Activated CD8-positive, alpha-beta memory T cell treated with anti-CD3 and anti-CD28 coated beads for 24 hours (primary cell): ENCODE results near the gene DDX10.
"Not testable (repeated sequence)": the region's sequence is repeated elsewhere in the genome, so short reads cannot be mapped to it uniquely, and the experiment has no call there.

Experiments
- DNase-seq: peaks from one replicate; pipeline ENCODE4 v3.0.0-alpha.2; 2020

Gene DDX10

DNA sequence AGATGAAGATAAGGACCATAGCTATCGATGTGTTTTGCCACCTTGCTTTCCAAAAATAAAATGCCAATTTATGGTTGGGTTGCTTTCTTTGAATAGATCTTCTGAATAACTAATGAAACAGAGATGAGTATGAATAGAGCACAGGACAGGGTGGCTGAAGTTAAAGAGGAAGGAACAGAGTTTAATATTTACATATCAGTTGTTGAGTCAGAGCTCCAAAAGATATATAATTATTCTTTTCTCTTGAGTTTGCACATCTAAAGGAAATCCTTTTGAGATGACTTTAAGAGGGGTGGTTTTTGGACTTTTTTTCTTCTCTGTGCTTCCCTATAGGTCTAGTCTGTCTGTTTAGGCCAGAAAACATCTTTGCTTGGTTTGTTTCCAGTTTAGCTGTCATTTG is 115.2 kb downstream of the DDX10 start:
- no peak for DNase-seq

DNA sequence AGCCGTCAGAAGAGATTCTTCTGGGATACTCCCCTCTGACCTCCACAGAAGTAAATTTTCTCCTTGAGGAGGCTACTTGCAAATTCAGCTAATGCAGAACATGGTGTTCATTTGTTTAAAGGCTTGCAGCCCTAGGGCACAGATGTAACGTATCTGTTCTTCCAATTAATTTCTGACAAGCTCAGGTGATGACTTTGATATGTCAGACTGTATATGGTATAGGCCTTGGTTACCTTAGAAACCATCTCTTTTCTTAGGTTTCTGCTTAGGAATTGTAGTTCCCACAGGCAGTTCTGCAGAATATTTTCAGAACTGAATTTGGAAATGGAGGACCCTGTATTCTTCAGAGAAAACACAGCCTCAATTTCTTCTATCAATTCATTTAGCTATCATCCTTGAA is 117.1 kb downstream of the DDX10 start:
- DNase-seq = no peak

DNA sequence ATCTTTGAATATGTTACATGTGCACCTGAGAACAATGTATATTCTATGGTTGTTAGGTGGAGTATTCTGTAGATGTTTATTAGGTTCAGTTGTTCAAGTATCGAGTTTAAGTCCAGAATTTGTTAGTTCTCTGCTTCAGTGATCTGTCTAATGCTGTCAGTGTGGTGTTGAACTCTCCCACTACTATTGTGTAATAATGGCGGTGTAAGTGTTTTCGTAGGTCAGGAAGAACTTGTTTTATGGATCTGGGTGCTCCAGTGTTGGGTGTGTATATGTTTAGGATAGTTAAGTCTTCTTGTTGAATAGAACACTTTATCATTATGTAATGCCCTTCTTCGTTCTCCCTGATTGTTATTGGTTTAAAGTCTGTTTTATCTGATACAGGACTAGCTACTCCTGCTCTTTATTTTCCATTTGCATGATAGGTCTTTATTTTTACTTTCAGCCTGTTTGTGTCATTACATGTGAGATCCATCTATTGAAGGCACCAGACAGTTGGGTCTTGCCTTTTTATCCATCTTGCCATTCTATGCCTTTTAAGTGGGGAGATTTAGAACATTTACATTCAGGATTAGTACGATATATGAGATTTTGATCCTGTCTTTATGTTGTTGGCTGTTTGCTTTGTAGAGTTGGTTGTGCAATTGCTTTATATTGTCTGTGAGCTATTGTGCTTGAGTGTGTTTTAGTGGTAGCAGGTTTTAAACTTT is 121.6 kb downstream of the DDX10 start:
- DNase-seq = no peak

DNA sequence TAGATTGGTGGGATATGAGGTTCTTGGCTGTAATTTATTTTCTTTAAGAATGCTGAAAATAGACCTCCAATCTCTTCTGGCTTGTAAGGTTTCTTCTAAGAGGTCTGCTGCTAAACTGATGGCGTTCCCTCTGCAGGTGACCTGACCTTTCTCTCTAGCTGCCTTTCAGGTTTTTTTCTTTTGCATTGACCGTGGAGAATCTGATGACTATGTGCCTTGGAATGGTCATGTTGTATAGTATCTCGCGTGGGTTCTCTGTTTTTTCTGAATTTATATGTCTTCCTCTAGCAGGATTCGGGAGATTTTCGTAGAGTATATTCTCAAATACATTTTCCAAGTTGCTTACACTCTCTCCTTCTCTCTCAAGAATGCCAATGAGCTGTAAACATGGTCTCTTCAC is 122.2 kb downstream of the DDX10 start:
- DNase-seq = no peak

DNA sequence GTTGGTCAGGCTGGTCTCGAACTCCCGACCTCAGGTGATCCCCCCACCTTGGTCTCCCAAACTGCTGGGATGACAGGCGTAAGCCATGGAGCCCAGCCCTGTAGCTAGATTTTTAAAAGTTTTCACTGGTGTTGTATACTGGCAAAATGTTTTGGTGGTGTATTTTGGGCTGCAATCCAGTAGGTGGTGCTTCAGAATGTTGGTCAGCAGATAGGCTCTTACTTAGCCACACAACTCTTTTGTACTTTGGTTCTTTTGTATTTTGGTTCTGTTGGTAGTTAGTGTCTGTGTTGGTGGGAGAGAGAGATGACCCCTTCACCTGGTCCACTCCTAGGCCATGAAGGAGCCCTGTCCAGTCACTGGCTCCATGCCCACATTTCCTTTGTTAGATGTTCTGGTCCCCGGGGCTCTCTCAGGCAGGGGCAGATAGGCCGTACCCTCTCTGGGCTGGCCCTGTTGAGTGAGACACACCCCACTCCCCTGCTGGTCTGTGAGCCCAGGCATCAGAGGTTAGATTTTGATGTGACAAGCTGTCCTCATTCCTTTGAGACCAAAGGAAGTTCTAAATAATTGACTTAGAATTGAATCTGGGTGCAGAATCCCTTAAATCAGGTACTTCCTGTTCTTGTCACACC is 123.8 kb downstream of the DDX10 start:
- no peak for DNase-seq

DNA sequence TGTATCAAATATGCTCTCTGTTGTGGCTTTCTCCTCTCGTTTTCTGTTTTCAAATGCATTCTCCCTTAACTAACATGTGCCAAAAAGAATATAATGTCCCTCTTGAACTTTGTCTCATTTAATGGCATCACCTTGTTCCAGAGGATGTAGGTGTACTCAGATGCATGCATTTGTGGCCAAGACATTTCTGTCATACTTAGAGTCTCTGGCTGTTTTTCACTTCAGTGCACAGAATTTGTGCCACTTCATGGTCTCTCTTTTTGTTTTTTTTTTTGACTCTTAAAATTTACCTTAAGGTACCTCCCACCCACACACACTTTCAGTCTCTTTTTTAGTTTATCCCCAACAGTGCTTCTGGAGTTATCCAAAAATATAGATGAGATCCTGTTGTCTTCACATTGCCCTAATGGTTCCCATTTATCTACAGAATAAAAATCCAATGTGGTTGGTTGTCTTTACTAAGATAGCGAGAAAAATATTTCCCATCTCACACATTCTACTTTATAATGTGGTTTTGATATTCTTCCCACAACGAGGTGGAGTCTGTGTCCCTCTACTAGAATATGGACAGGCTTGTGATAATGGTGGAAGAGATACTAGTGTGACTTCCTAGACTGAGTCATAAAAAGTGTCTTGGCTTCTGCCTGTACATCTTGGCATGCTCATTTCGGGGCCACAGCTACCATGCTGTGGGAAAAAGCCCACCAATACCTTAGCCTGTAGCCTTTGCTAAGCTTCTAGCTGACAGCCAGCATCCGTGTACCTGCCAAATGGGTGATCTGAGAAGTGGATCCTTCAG is 125.8 kb downstream of the DDX10 start:
- DNase-seq = no peak

DNA sequence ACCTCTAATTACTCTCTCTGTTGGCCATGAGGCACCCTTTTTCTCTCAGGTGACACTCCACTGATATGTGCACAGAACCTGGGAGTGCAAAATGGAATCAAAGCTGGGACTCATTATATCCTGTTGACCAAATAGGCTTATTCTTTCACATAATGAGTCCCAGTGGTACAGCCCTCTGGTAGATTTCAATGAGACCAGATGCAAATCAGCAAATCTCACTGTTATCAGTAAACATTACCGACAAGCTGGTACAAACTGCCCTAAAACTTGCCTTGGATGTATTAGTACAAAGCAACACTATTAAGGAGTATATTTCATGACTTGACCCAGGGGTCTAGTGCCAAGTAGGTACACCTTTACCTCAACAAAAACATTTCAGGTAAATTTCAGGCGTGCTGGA is 128.3 kb downstream of the DDX10 start:
- DNase-seq = no peak

DNA sequence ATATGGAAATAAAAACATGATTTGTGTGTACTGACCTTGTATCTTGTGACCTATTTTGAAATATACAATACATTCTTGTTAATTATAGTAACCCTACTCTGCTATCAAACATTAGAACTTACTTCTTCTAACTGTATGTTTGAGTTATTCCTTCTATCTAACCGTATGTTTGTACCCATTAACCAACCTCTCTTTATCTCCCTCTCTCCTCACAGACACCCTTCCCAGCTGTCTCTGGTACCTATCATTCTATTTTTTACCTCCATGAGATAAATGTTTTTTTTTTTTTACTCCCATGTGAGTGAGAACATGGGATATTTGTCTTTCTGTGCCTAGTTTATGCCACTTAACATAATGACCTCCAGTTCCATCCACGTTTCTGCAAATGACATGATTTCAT is 128.7 kb downstream of the DDX10 start:
- no peak for DNase-seq

DNA sequence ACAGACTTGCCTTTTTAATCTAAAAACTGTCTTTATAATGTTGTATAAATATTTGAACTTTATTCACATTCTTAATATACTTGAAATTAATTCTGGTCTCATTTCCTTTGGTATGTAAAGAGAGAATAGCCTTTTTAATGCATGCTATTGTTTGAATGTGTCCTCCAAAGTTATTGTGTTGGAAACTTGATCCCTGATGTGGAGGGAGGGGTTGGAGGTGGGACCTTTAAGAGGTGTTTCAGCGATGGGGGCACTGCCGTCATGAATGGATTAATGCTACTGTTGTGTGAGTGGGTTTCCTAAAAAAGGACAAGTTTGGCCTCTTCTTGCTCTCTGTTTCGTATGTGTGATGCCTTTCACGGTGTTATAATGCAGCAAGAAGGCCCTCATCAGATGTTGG is 131.7 kb downstream of the DDX10 start:
- no peak for DNase-seq

DNA sequence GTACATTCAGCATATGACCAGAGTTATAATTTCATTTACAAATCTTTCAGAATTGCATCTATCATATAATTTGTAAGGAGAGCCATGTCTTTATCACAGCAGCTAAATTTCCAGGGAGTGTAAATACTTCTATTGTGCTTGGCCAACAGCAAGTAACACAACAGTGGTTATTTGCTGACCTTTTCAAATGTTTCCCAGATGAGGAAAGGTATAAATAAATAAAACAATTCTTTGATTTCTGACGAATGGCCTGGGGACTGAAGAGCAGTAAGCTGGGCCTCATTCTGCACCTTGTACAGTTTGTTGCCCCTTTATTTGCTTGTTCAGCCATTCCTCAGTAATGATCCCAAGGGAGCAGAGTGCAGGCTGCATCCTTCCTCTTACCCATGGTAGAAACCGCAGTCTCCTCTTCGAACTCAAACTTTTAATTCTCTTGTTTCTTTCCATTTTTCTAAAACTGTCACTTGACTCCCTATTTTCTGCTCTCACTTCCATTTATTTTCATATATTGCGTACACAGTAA is 132.8 kb downstream of the DDX10 start:
- DNase-seq = no peak

DNA sequence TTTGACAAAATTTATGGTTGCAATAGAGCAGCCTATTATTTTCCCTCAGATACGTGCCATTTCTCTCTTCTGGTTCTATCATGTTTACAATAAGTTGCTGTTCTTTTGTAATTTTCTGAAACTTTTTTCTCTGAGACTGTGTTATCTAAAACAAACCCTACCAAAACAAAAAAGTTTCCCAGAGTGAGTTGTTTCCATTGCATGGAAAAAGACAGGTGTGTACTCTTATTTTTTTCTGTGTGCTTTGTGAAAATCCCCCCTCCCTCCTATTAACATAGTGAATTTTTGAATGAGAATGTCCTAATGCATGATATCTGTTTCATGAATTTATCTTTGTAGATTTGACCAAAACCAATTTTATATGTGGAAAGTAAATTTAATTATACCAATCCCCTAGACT is 137.6 kb downstream of the DDX10 start:
- no peak for DNase-seq

DNA sequence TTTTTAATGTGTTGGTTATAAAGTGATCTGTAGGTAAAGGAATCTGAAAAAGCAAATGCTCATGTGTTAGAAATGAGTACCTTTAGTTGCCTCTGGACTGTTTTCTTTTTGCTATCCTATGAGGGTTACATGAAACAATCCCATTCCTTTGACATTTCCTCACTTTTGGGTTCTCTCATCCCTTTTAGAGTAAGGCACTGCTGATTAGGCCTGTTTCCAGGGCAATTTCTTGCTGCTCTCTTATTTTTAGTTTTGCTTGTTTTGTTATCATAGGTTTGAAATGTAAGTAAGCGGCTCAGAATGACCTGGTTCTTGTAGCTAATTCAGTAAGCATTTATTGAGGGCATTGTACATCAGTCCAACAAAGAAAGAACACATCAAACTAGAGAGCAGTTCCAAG is 138.9 kb downstream of the DDX10 start:
- DNase-seq = no peak

DNA sequence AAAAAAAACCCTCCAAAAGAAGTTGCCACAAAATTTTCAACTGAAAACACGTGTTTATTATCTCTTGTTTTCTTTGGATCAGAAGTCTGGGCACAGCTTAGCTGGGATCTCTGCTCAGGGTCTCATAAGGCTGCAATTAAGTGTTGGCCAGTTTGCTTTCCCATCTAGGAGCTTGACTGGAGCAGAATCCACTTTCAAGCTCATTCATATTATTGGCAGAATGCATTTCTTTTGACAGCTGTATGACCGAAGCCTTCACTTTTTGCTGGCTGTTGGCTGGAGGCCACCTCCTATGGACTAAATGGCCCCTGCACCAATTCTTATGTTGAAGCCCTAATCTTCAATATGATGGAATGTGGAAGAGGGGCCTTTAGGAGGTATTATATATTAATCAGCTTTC is 139.6 kb downstream of the DDX10 start:
- DNase-seq = no peak

DNA sequence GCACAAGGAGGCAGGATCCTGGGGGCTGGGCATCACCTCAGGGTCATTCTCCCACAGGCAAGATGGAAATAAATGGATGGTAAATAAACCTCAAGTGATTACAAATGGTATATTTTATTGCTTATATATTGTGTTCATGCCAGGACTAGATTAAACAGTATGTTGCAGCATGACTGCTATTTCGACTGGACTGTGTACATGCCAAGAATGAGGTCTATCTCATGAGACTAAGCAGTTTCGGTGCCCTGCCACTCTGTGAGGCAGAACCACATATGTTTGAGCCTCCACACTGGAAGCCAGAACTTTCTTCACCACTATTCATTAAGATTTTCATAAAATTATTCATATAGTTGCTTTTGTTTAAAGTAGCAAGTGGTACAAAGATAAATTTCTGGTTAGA is 140.2 kb downstream of the DDX10 start:
- DNase-seq = no peak

DNA sequence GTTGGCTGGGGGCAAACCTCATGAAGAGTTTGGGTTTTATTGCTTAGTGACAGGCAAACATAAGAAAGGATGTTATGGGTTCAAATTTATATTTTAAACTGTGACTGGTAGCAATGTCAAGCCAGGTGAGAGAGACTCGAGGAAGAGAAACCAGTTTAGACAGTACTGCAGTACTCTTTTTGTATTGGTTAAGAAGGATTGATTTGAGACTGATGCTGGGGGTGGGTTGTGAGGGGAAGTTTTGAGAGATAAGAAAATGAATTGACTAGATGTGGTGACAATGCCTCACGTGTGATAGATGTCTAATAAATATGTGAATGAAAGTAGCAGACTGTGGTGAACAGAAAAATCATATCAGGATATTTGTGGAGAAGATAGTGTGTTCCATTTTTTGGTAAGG is 142.4 kb downstream of the DDX10 start:
- no peak for DNase-seq

DNA sequence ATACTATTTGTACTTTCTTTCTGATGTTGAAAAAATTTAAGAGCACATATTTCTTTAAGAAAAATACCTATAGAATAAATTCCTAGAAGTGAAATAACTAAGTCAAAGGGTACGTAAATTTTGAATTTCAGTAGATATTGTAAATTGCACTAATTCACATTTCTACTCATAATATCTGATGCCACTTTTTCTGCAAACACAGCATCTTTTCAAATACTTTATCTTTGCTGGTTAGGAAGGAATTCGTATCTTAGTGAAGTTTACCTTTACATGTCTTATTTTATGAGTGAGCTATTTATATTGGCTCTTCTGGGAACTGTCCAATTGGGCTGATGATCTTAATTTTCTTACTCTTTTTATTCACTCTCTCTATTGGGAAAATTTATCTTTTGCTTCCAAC is 148.2 kb downstream of the DDX10 start:
- no peak for DNase-seq

DNA sequence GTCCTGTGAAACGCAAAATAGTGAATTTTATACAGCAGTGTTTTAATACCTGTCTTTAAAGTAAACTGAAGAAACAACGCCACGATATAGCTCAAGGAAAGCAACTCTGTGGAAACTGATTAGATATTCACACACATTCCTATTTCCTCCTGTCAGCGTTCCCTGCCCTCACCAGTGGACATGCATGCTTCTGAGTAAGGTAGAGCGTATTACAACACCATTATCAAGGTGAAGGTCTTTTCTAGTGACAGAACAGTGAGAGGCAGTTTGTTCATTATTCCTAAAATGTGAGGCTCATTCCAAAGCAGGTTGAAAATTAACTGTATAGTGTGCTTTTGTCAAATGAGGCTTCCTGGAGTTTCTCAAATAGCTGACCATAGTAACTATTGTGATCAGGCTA is 153.1 kb downstream of the DDX10 start:
- DNase-seq = no peak

DNA sequence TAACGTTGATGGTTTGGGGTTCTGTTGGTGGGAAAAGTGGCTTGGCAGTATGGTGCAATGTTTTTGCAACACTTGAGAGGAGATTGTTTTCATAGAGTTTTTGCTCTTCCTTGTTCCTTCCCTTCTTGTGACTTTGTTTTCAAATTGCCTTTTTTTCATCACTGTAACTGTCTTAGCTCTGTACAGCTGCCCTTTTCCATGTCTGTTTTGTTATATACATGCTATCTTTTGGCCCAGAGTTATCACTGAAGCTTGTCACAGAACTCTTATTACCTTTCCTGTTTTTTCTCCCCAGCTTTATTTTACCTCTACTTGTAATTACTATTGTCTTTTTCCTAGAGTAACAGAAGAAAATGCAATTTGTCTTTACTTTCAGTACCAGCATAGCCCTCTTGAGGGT is 154.1 kb downstream of the DDX10 start:
- no peak for DNase-seq

DNA sequence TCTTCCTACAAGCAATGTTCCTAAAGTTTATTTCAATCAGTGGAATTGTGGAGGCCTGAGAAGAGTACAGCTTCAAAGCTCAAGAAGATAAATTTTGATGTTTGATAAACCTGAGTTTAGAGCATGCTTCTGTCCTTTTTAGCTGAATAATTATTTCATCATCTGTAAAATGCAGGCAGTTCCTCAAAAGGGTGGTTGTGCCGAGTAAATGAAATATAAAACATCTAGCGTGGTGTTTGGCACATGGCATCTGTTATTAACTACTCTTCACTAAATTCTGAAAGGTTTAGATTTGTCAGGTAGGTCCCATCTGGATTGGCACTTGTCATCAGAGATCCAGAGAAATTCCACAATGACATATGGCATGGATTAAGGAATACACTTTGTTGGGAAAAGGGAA is 155.1 kb downstream of the DDX10 start:
- no peak for DNase-seq

DNA sequence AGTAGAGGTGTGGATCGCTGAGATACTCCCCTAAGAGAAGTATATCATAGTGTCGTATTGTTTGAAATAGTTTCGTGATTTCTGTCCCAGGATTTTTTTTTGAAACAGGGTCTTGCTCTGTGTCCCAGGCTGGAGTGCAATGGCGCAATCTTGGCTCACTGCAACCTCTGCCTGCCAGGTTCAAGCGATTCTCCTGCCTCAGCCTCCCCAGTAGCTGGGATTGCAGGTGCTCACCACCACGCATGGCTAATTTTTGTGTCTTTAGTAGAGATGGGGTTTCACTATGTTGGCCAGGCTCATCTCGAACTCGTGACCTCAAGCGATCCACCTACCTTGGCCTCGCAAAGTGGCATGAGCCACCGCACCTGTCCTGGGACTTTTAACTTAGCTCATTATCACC is 159.1 kb downstream of the DDX10 start:
- not testable (repeated sequence) for DNase-seq

DNA sequence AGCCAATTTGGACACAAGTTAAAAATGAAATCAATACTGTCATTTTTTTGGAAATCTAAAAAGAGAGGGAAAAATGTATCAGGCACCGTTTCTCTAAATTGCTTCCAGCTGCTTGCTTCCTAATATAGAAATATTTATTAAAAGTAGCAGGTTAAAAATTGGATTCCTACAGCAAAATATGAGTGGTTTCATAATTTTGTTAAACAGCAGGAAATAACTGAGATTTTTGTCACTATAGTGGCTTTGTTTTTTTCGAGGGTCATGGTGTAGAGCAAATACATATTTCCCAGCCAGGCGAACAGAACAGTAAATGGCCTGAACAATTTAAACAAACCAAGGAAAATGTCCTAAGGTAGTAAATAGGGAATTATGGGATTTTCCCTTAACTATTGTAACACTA is 159.7 kb downstream of the DDX10 start:
- DNase-seq = no peak

DNA sequence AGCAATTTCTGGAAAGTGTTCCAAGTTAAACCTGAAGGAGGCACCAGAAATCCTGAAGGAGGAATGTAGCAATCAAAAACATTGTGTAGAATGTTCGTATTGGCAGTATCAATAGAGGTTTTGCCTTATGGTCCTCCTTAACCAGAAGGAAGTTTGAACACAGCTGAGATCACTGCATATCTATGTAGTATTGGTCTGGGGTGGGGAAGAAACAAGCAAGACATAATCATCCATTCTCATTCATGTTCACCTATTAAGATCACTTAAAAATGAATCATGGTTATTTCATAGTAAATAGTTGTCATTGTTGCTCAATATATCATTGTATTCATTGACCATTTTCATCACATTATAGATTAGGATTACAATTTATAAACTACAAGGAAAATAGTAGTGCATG is 160.5 kb downstream of the DDX10 start:
- DNase-seq = no peak

DNA sequence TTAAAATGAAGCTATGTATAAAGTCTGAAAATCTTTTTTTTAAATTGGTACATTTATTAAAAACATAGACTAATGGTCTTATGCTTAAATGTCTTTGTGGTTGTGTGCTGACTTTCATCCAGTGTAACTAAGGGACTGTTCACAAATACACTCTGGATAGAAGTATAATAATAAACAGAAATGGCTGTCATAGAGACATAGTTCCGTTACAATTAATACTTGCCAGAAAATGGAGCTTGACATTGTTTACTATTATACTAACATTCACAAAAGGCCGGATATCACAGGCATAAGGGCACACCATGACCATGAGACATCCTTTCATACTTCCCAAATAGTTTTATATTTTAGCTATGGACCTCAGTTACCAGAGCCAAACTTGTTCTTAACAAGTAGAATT is 161.3 kb downstream of the DDX10 start:
- DNase-seq = no peak

DNA sequence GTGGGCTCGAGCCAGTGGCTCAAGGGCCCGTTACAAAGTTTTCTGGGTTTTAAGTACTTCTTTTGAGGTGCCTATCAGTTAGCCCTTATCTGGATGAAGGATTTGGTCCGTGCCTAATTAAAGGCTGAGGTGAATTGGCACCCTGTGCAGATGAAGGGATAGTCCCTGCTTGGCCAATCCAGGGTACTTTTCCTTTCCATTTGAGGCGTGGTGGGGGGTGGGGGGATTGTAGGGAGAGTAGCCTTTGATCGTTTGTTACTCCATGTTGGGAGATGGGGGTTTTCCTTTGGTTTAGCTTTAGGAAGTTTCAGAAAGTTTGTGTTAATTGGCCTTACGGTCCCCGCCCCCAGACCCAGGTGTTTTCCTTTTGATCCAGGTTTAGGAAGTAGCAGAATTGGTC is 170.8 kb downstream of the DDX10 start:
- DNase-seq = no peak
